Sigmoid colon (tissue), 4 donors: ENCODE measurements around the gene WDFY4.

Source experiments
- EP300 ChIP-seq, 4 donors: sonication (generic); formaldehyde crosslinking; IDR thresholded peaks; one replicate each; pipeline ENCODE4 v1.6.1; 2017; ENCODE audit warnings: antibody characterized with exemption in 4 of 4
- POLR2A ChIP-seq, 2 donors: fragments of 450-650 bp; IDR thresholded peaks; one replicate each; pipeline ENCODE4 v1.6.1; 2016; ENCODE audit warnings: antibody characterized with exemption in 2 of 2, mild to moderate bottlenecking in 2 of 2, moderate library complexity in 2 of 2
- TF ChIP-seq, protein P1 (sequence below), 4 experiments: fragments of 450-650 bp in 3 of 4; fragments of 200-600 bp in 1 of 4; IDR thresholded peaks; one replicate each; pipeline ENCODE4 v1.5.1; 2016 to 2019; ENCODE audit warnings: antibody characterized with exemption in 4 of 4, mild to moderate bottlenecking in 3 of 4, moderate library complexity in 2 of 4

DNA sequence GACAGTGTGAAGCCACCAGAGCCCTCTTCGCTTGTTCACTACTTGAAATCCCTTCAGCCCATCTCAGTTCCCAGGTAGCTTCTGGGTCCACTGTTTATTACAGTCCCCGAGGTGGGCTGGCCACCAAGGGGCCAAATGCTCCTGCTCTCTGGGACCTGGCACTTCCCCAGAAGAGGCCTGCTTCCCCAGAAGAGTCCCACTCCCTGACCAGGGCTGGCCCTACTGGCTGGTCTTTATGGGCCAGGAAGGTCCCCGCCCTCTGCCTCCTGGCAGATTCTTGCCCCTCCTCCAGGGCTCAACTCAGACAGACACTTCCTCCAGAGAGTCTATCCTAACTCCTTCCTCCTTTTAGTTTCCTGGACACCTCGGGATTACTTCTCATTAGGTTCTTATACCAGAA lies 325.6 kb downstream of the WDFY4 start:
- TF ChIP-seq, protein P1, sequence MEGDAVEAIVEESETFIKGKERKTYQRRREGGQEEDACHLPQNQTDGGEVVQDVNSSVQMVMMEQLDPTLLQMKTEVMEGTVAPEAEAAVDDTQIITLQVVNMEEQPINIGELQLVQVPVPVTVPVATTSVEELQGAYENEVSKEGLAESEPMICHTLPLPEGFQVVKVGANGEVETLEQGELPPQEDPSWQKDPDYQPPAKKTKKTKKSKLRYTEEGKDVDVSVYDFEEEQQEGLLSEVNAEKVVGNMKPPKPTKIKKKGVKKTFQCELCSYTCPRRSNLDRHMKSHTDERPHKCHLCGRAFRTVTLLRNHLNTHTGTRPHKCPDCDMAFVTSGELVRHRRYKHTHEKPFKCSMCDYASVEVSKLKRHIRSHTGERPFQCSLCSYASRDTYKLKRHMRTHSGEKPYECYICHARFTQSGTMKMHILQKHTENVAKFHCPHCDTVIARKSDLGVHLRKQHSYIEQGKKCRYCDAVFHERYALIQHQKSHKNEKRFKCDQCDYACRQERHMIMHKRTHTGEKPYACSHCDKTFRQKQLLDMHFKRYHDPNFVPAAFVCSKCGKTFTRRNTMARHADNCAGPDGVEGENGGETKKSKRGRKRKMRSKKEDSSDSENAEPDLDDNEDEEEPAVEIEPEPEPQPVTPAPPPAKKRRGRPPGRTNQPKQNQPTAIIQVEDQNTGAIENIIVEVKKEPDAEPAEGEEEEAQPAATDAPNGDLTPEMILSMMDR (IDR thresholded peaks at IDR 0.05): no peak
- TF ChIP-seq POLR2A (IDR thresholded peaks at IDR 0.05) (no peak), EP300 (IDR thresholded peaks at IDR 0.05) (no peak)
